B cell (primary cell): Measurements from ENCODE around the gene NF2.

Experiments
- EZH2 ChIP-seq: IDR thresholded peaks from 2 replicates; pipeline ENCODE4 v1.6.1; 2012; ENCODE audit warnings: borderline replicate concordance, low read depth, mild to moderate bottlenecking, moderate library complexity, low read length; ENCODE audit not compliant: insufficient read depth, poor library complexity, severe bottlenecking
- TF ChIP-seq, protein P1 (sequence below): fragments of 200-600 bp; IDR thresholded peaks from one replicate; pipeline ENCODE4 v1.8.0; 2022; ENCODE audit warnings: antibody characterized with exemption, mild to moderate bottlenecking

DNA sequence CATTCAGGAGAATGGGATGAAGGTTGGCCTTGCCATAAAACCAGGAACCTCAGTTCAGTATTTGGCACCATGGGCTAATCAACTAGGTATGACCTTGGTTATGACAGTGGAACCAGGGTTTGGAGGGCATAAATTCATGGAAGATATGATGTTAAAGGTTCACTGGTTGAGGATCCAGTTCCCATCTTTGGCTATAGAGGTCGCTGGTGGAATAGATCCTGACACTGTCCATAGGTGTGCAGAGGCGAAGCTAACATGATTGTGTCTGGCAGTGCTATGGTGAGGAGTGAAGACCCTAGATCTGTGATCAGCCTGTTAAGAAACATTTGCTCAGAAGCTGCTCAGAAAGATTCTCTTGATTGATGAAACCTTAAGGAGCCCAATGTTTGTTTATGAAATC lies 5.7 kb downstream of the NF2 start:
- TF ChIP-seq, protein P1, sequence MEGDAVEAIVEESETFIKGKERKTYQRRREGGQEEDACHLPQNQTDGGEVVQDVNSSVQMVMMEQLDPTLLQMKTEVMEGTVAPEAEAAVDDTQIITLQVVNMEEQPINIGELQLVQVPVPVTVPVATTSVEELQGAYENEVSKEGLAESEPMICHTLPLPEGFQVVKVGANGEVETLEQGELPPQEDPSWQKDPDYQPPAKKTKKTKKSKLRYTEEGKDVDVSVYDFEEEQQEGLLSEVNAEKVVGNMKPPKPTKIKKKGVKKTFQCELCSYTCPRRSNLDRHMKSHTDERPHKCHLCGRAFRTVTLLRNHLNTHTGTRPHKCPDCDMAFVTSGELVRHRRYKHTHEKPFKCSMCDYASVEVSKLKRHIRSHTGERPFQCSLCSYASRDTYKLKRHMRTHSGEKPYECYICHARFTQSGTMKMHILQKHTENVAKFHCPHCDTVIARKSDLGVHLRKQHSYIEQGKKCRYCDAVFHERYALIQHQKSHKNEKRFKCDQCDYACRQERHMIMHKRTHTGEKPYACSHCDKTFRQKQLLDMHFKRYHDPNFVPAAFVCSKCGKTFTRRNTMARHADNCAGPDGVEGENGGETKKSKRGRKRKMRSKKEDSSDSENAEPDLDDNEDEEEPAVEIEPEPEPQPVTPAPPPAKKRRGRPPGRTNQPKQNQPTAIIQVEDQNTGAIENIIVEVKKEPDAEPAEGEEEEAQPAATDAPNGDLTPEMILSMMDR: no peak
- no peak for TF ChIP-seq EZH2
